HG03354 (cell line): ENCODE results near the gene TAGLN2.
"Not testable (repeated sequence)": the region's sequence is repeated elsewhere in the genome, so short reads cannot be mapped to it uniquely, and the experiment has no call there.

Experiments used
- ATAC-seq: cut with Tn5 transposase; IDR thresholded peaks from one replicate; pipeline ENCODE4 v1.9.1; 2021; ENCODE audit warnings: mild to moderate bottlenecking; ENCODE audit not compliant: unreplicated experiment, poor library complexity, severe bottlenecking

Gene TAGLN2

DNA sequence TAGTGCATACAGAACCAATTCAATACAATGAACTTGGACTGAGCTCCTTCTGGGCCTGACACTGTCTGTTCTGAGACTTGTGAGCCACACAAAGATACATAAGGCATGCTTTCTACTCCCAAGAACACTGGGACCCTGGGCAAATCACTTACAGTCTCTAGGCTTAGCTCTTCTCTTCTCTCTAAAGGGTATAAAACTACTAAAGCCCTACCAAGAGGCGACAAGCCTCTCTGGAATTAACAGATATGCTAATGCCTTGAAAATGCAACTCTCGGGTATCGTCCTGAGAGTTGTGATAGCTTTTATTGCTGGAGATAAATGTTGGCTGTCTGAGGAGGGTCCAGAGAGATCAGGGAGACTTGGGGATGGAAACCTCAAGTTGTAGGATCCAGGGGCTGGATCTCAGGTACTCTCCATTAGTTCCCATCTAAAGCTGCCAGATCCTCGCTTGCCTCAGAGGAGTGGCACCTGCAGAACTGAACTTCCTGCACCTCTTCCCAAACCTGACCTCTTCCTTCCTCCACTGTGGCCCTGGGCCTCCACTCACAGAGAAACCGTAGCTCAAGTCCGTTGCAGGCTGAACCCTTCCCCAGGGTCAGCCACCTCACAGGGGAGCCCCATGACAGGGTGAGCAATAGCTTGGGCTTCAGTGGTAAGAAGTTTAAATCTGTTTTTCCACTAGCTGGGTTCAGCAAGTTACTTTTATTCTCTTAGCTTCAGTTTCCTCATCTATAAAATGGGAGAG is 13.8 kb downstream of the TAGLN2 start:
- no peak for ATAC-seq

GRCh38 chr1:159908031-159908940 is 17.0 kb downstream of the TAGLN2 start:
- ATAC-seq, result no peak

DNA sequence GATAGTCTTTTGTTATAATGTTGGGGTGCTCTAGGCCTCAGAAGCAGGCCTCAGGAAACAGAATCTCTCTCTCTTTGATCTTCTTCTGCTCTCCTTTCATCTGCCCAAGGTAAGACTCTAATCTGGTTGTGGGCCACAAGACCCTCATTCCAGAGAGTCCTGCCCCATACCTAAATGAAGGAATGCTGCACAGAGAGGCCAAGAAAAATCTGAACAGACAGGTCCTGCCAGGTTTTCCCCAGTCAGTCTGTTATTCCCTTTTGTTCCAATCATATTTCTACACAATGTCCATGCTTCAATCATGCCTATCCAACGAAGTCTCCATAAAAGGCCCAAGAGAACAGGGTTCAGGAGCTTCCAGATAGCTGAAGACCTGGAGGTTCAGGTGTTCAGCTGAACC is 18.3 kb downstream of the TAGLN2 start:
- ATAC-seq, result no peak

GRCh38 chr1:159904036-159904435 is 21.3 kb downstream of the TAGLN2 start:
- ATAC-seq, result not testable (repeated sequence)

DNA sequence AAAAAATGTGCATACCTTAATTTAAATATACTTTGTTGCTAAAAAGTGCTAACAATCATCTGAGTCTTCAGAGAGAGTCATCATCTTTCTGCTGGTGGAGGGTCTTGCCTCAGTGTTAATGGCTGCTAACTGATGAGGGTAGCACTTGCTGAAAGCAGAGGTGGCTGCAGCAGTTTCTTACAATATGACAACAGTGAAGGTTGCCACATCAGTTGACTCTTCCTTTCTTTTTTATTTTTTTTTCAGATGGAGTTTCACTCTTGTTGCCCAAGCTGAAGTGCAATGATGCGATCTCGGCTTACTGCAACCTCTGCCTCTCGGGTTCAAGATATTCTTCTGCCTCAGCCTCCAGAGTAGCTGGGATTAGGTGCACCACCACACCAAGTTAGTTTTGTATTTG is 22.8 kb downstream of the TAGLN2 start:
- ATAC-seq, result no peak

- no peak for ATAC-seq
Measured at GRCh38 chr1:159900755-159901360, 24.4 kb downstream of the TAGLN2 start.

GRCh38 chr1:159900086-159900680 is 25.1 kb downstream of the TAGLN2 start, which contains the start of gene CFAP45:
Gene CFAP45, minus strand, starts transcription at chr1:159900165. Its CDS starts 67 bp downstream, at chr1:159900098.
- peak; percentile 61 for ATAC-seq

- not testable (repeated sequence) for ATAC-seq
Measured at GRCh38 chr1:159899634-159900033, 25.7 kb downstream of the TAGLN2 start.

GRCh38 chr1:159898527-159898926 is 26.8 kb downstream of the TAGLN2 start:
- no peak for ATAC-seq

- ATAC-seq, result no peak
Measured at GRCh38 chr1:159897962-159898361, 27.3 kb downstream of the TAGLN2 start.

- ATAC-seq, result no peak
Measured at GRCh38 chr1:159896546-159896930, 28.8 kb downstream of the TAGLN2 start.

DNA sequence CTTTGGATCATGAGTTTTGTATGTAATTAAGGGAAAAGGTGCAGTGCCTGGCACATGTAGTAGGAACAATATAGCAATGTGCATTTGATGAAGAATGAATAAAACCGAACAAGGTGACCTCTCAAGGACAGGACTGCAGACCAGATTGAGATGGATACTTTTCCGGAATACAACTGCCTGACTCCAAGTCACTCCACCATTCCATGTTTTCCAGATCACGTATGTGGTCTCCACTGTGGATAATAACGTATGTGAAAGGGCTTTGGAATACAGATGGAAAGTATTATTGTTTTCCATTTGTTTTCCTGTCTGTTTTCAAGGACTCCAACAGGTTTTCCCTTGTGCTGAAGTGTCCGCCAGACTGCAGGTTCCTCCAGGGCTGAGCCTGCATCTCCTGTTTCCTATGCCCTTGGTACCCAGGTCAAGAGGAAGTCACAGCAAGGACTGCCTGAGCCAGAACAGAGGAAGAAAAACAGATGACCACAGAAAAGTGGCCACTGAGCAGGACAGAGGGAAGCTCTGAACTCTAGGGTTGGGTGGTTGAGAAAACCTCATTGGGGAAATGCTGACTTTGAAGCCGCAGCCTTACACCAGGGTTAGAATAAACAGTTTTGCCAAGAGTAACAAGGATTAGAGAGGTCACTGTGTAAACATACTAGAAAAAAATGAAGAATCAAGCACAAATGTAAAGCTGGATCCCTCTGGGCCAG is 29.3 kb downstream of the TAGLN2 start:
- no peak for ATAC-seq

DNA sequence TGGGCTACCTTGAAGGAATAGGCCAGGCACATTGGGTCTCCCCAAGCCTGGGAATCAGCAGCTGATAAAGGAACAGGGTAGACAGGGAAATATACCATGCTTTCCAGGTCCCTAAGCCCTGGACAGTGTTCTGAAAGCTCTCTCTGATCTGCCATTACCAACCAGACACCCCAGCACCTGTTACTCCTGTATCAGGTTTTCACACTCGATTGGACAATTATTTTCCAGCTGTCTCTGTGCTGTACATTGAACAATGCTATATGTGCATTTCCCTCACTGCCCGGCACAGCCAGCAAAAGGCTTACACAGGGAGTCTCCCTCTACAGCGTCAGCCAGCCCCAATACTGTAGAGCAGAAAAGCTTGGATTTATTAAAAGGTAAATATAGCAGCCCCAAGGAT is 30.0 kb downstream of the TAGLN2 start:
- ATAC-seq, result no peak

DNA sequence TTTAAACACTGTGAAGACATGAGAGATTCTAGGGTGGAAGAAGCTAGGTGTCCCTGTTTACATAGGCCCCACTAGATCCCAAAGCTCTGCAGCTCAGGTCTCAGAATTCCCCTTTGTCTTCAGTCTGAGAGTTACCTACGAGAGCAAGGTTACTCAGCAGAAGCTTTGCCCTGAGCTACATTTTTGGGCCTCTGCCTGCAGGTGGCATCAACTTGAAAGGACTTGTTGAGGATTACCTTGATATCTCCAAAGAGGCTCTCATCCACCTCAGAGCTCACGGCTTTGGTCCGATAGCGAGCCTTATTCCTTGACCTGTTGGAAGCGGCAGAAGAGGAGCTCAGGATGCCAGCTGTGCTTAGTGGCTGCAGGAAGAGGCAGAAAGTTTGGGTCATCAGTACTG is 32.4 kb downstream of the TAGLN2 start:
- ATAC-seq, result no peak

GRCh38 chr1:159891275-159892157 is 33.8 kb downstream of the TAGLN2 start:
- ATAC-seq, result peak; percentile 71

GRCh38 chr1:159890390-159890789 is 34.9 kb downstream of the TAGLN2 start:
- ATAC-seq, result no peak

GRCh38 chr1:159889821-159890252 is 35.5 kb downstream of the TAGLN2 start:
- peak; percentile 93 for ATAC-seq

DNA sequence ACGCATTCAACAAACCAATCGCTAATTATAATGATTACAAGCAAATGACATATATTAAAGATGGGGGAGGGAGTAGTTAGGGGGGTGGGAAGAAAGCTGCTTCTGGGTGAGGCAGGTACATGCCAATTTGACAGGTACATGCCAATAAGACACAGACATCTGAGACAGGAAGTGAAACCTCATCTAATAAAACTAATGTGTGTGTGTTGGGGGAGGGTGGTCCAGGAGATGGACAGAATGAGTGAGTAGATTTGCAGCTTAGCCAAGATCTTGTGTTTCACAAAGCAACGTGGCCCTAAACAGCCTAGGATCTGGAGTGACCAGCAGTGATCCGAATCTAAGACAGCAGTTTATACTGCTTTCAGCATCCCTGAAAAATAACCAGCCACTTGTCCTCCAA is 36.1 kb downstream of the TAGLN2 start:
- ATAC-seq, result no peak
